Liver (tissue), 3 donors: ENCODE data around the gene CDC14A.
"Not testable (repeated sequence)": the region's sequence is repeated elsewhere in the genome, so short reads cannot be mapped to it uniquely, and the experiment has no call there.

Source experiments
- ATF3 ChIP-seq: IDR thresholded peaks from 2 replicates; pipeline ENCODE4 v1.6.1; 2016; ENCODE audit warnings: antibody characterized with exemption
- CTCF ChIP-seq: fragments of 150-350 bp; IDR thresholded peaks from 2 replicates; pipeline ENCODE4 v1.5.1; 2017; ENCODE audit warnings: improper control_type of control experiment, low read depth, low read length; ENCODE audit not compliant: missing input control
- HNF4A ChIP-seq, 2 donors: conservative IDR thresholded peaks; 2 replicates each; pipeline ENCODE4 v1.6.1; 2016; ENCODE audit warnings: antibody characterized with exemption in 2 of 2, mild to moderate bottlenecking in 2 of 2
- JUND ChIP-seq, 2 donors: IDR thresholded peaks; 2 replicates each; pipeline ENCODE4 v1.6.1; 2016; ENCODE audit warnings: antibody characterized with exemption in 2 of 2
- MAX ChIP-seq: IDR thresholded peaks from 2 replicates; pipeline ENCODE4 v1.6.1; 2016; ENCODE audit warnings: antibody characterized with exemption
- RAD21 ChIP-seq, 2 donors: IDR thresholded peaks; 2 replicates each; pipeline ENCODE4 v1.6.1; 2016; ENCODE audit warnings: antibody characterized with exemption in 2 of 2, mild to moderate bottlenecking in 2 of 2
- RXRA ChIP-seq, 2 donors: IDR thresholded peaks; 2 replicates each; pipeline ENCODE4 v1.6.1; 2017 to 2018; ENCODE audit warnings: antibody characterized with exemption in 2 of 2, mild to moderate bottlenecking in 1 of 2
- TAF1 ChIP-seq: conservative IDR thresholded peaks from 2 replicates; pipeline ENCODE4 v1.6.1; 2016; ENCODE audit warnings: antibody characterized with exemption, mild to moderate bottlenecking
- TF ChIP-seq, protein P1 (sequence below): IDR thresholded peaks from 2 replicates; pipeline ENCODE4 v1.6.1; 2016; ENCODE audit warnings: antibody characterized with exemption, mild to moderate bottlenecking
- donor health status: healthy.
- donor health status: healthy.

DNA sequence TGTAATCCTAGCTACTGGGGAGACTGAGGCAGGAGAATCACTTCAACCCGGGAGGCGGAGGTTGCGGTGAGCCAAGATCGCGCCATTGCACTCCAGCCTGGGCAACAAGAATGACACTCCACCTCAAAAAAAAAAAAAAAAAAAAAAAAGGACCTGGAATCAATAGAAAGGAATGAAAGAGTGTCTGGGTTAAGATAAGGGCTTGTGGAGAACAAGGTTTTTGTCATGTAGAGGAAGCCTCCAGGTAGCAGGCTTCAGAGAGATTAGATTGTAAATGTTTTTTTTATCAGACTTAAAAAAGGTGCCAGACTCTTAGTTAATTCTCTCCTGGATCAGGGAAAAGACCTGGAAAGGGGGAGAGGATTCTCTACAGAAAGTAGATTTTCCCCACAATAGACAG lies 14.4 kb upstream of the CDC14A start:
- not testable (repeated sequence) for TF ChIP-seq CTCF; MAX; JUND (IDR thresholded peaks at IDR 0.05); HNF4A (conservative IDR thresholded peaks at IDR 0.05); TAF1; ATF3; RXRA (IDR thresholded peaks at IDR 0.05); RAD21 (IDR thresholded peaks at IDR 0.05)
- TF ChIP-seq, protein P1, sequence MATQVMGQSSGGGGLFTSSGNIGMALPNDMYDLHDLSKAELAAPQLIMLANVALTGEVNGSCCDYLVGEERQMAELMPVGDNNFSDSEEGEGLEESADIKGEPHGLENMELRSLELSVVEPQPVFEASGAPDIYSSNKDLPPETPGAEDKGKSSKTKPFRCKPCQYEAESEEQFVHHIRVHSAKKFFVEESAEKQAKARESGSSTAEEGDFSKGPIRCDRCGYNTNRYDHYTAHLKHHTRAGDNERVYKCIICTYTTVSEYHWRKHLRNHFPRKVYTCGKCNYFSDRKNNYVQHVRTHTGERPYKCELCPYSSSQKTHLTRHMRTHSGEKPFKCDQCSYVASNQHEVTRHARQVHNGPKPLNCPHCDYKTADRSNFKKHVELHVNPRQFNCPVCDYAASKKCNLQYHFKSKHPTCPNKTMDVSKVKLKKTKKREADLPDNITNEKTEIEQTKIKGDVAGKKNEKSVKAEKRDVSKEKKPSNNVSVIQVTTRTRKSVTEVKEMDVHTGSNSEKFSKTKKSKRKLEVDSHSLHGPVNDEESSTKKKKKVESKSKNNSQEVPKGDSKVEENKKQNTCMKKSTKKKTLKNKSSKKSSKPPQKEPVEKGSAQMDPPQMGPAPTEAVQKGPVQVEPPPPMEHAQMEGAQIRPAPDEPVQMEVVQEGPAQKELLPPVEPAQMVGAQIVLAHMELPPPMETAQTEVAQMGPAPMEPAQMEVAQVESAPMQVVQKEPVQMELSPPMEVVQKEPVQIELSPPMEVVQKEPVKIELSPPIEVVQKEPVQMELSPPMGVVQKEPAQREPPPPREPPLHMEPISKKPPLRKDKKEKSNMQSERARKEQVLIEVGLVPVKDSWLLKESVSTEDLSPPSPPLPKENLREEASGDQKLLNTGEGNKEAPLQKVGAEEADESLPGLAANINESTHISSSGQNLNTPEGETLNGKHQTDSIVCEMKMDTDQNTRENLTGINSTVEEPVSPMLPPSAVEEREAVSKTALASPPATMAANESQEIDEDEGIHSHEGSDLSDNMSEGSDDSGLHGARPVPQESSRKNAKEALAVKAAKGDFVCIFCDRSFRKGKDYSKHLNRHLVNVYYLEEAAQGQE, result not testable (repeated sequence)
